Measurements from ENCODE around the gene GLIPR2. TPM values are rescaled to one million over a fixed set of nuclear protein-coding genes. Genes with fewer than 3 reads are reported as not detected.
"Not testable (repeated sequence)": the region's sequence is repeated elsewhere in the genome, so short reads cannot be mapped to it uniquely, and the experiment has no call there.

GLIPR2 gene
- polyA plus RNA-seq, 1 of the 3 experiments (the other 2 are of a cell fraction) = 38.3 TPM

GRCh38 chr9:36129139-36129538 lies 7.4 kb upstream of the GLIPR2 start:
- Histone ChIP-seq H4K20me1 (ENCODE audit: insufficient read depth) (no peaks in the 10 kb centered on the region), H3K9me2 (no peaks in the 10 kb centered on the region), H2AFZ (ENCODE audit: low read depth) (no peak overlapping the region), H3K9ac (no peak overlapping the region), H3K27me3 (ENCODE audit: insufficient read depth) (no peaks in the 10 kb centered on the region), H3K36me3 (replicated peaks in 1 of 2; ENCODE audit: control insufficient read depth in 1 of 2, insufficient read depth in 2 of 2, low read length in 1 of 2) (peaks cover 2 to 3% of the 10 kb centered on the region in 2 experiments), H3K27ac (ENCODE audit: low read depth in 2 of 2, low read length in 1 of 2) (no peak overlapping the region), H3K4me2 (no peak overlapping the region), H3K79me2 (ENCODE audit: insufficient read depth) (no peaks in the 10 kb centered on the region), H3K9me3 (no peaks in the 10 kb centered on the region), H3K4me1 (ENCODE audit: control insufficient read depth in 1 of 2, insufficient read depth in 2 of 2, low read depth in 1 of 2, low read length in 1 of 2) (no peaks in the 10 kb centered on the region), H3F3A (replicated peaks; ENCODE audit: insufficient read depth) (peaks cover 7% of the 10 kb centered on the region), H3K4me3 (ENCODE audit: low read depth in 2 of 2, low read length in 1 of 2) (no peak overlapping the region)
- WGBS (ENCODE audit: low lambda C conversion rate) = 88% methylated on average over 12 of the region's 12 CpGs
- no peak for DNase-seq
- ChIA-PET CTCF (interaction anchor here (1.2 to 3.0 kb wide), 3 partner anchors 13 to 37 kb away, joined by 3 to 14 read pairs (median 7); no protein-coding TSS in a partner anchor), POLR2A (no interaction called here)
- TF ChIP-seq IRF3 (IDR thresholded peaks at IDR 0.05; ENCODE audit: low read depth, low read length) (no peak), MAX (IDR thresholded peaks at IDR 0.05; ENCODE audit: low read depth) (no peak), ZBTB33 (IDR thresholded peaks at IDR 0.05; ENCODE audit: borderline replicate concordance, low read depth) (no peak), FOXJ3 (CRISPR knock-in tag; IDR thresholded peaks at IDR 0.05) (no peak), MEF2A (IDR thresholded peaks at IDR 0.05; ENCODE audit: borderline replicate concordance, low read depth) (no peak), GABPA (IDR thresholded peaks at IDR 0.05; ENCODE audit: low read depth) (no peak), TCF12 (IDR thresholded peaks at IDR 0.05) (no peak)

GRCh38 chr9:36131666-36132065 lies 4.9 kb upstream of the GLIPR2 start:
- H3K9ac ChIP-seq; H3K27me3 ChIP-seq (ENCODE audit: insufficient read depth); H3K36me3 ChIP-seq (replicated peaks in 1 of 2; ENCODE audit: control insufficient read depth in 1 of 2, insufficient read depth in 2 of 2, low read length in 1 of 2); H3F3A ChIP-seq (replicated peaks; ENCODE audit: insufficient read depth); H3K9me2 ChIP-seq; H3K27ac ChIP-seq (ENCODE audit: low read depth in 2 of 2, low read length in 1 of 2); H3K9me3 ChIP-seq; H3K4me2 ChIP-seq; DNase-seq; H3K79me2 ChIP-seq (ENCODE audit: insufficient read depth); H4K20me1 ChIP-seq (ENCODE audit: insufficient read depth); H3K4me3 ChIP-seq (ENCODE audit: low read depth in 2 of 2, low read length in 1 of 2); POLR2A ChIA-PET; H2AFZ ChIP-seq (ENCODE audit: low read depth); H3K4me1 ChIP-seq (ENCODE audit: control insufficient read depth in 1 of 2, insufficient read depth in 2 of 2, low read depth in 1 of 2, low read length in 1 of 2): not testable (repeated sequence)
- WGBS (ENCODE audit: low lambda C conversion rate) = 86% methylated on average over 7 of the region's 7 CpGs
- CTCF ChIA-PET = interaction anchor here (0.9 to 3.0 kb wide), 5 partner anchors 28 to 177 kb away, joined by 4 to 14 read pairs (median 8); no protein-coding TSS in a partner anchor

- CTCF ChIA-PET = interaction anchor here (2.3 to 2.9 kb wide), 3 partner anchors 29 to 177 kb away, joined by 5 to 12 read pairs (median 8); no protein-coding TSS in a partner anchor
- Histone ChIP-seq H3F3A (replicated peaks; ENCODE audit: insufficient read depth) (peaks cover 4% of the 10 kb centered on the region), H3K4me3 (ENCODE audit: low read depth in 2 of 2, low read length in 1 of 2) (no peak overlapping the region), H4K20me1 (ENCODE audit: insufficient read depth) (no peaks in the 10 kb centered on the region), H3K4me2 (no peak overlapping the region), H3K9ac (no peak overlapping the region), H3K27ac (ENCODE audit: low read depth in 2 of 2, low read length in 1 of 2) (no peak overlapping the region), H3K36me3 (replicated peaks in 1 of 2; ENCODE audit: control insufficient read depth in 1 of 2, insufficient read depth in 2 of 2, low read length in 1 of 2) (no peaks in the 10 kb centered on the region), H3K27me3 (ENCODE audit: insufficient read depth) (no peaks in the 10 kb centered on the region), H3K79me2 (ENCODE audit: insufficient read depth) (peaks cover 3% of the 10 kb centered on the region; the same call in 1 of the 2 replicates), H3K4me1 (ENCODE audit: control insufficient read depth in 1 of 2, insufficient read depth in 2 of 2, low read depth in 1 of 2, low read length in 1 of 2) (peaks cover 0 to 1% of the 10 kb centered on the region in 2 experiments; a peak in 2 of 4 replicates), H2AFZ (ENCODE audit: low read depth) (no peak overlapping the region), H3K9me2 (no peaks in the 10 kb centered on the region), H3K9me3 (no peaks in the 10 kb centered on the region)
- DNase-seq = no peak
- POLR2A ChIA-PET = no interaction called here
- WGBS (ENCODE audit: low lambda C conversion rate) = 74% methylated on average over 3 of the region's 3 CpGs
- TF ChIP-seq REST (IDR thresholded peaks at IDR 0.05; ENCODE audit: low read depth, low read length) (no peak), TAF1 (IDR thresholded peaks at IDR 0.05; ENCODE audit: borderline replicate concordance, low read depth, low read length) (no peak), POLR2AphosphoS5 (IDR thresholded peaks at IDR 0.05; ENCODE audit: low read depth, low read length) (no peak), YY1 (IDR thresholded peaks at IDR 0.05; ENCODE audit: low read depth) (no peak), JUND (IDR thresholded peaks at IDR 0.05) (no peak)
These were observed 4.4 kb upstream of the GLIPR2 start for GRCh38 chr9:36132086-36132485.

Measured in SK-N-SH (cell line).